ENCODE results near the gene APOL3.
"Not testable (repeated sequence)": the region's sequence is repeated elsewhere in the genome, so short reads cannot be mapped to it uniquely, and the experiment has no call there.

The APOL3 gene

GRCh38 chr22:36191106-36191836 is 30.7 kb upstream of the APOL3 start:
- DNase-seq (ENCODE audit: low read depth), result peak; percentile 7
- no peak overlapping the region for H3K4me3 ChIP-seq (replicated peaks; ENCODE audit: low read depth, low read length)
- TF ChIP-seq CTCF (IDR thresholded peaks at IDR 0.05; ENCODE audit: low read length, missing control alignments), result no peak

- not testable (repeated sequence) for H3K4me3 ChIP-seq (replicated peaks; ENCODE audit: low read depth, low read length); DNase-seq (ENCODE audit: low read depth)
Observed at GRCh38 chr22:36187862-36188261, 27.3 kb upstream of the APOL3 start.

- DNase-seq (ENCODE audit: low read depth), result no peak
- no peak overlapping the region for H3K4me3 ChIP-seq (replicated peaks; ENCODE audit: low read depth, low read length)
- TF ChIP-seq CTCF (IDR thresholded peaks at IDR 0.05; ENCODE audit: low read length, missing control alignments), result no peak
Observed at GRCh38 chr22:36185828-36186624, 25.5 kb upstream of the APOL3 start.

GRCh38 chr22:36184433-36185025 is 24.0 kb upstream of the APOL3 start:
- no peak overlapping the region for H3K4me3 ChIP-seq (replicated peaks; ENCODE audit: low read depth, low read length)
- DNase-seq (ENCODE audit: low read depth), result peak; percentile 50
- TF ChIP-seq CTCF (IDR thresholded peaks at IDR 0.05; ENCODE audit: low read length, missing control alignments), result no peak

GRCh38 chr22:36183446-36183845 is 22.9 kb upstream of the APOL3 start:
- TF ChIP-seq CTCF (IDR thresholded peaks at IDR 0.05; ENCODE audit: low read length, missing control alignments), result no peak
- H3K4me3 ChIP-seq (replicated peaks; ENCODE audit: low read depth, low read length), result no peak overlapping the region
- no peak for DNase-seq (ENCODE audit: low read depth)

GRCh38 chr22:36182857-36183256 is 22.3 kb upstream of the APOL3 start:
- no peak for TF ChIP-seq CTCF (IDR thresholded peaks at IDR 0.05; ENCODE audit: low read length, missing control alignments)
- H3K4me3 ChIP-seq (replicated peaks; ENCODE audit: low read depth, low read length), result no peak overlapping the region
- no peak for DNase-seq (ENCODE audit: low read depth)

- peak; percentile 13 for DNase-seq (ENCODE audit: low read depth)
- H3K4me3 ChIP-seq (replicated peaks; ENCODE audit: low read depth, low read length), result no peak overlapping the region
- TF ChIP-seq CTCF (IDR thresholded peaks at IDR 0.05; ENCODE audit: low read length, missing control alignments), result no peak
Observed at GRCh38 chr22:36182056-36182455, 21.5 kb upstream of the APOL3 start.
